ENCODE data around the gene TNIK. TPM values are rescaled to one million over a fixed set of nuclear protein-coding genes. Genes with fewer than 3 reads are reported as not detected.
"Not testable (repeated sequence)": the region's sequence is repeated elsewhere in the genome, so short reads cannot be mapped to it uniquely, and the experiment has no call there.

Gene TNIK
- polyA plus RNA-seq, 4 donors: 15.8 to 20.1 (median 17.4) TPM

- DNase-seq (ENCODE audit: low read depth in 4 of 4, low spot score in 2 of 4): not testable (repeated sequence)
Measured at GRCh38 chr3:171422855-171423254, 37.4 kb downstream of the TNIK start.

- no peak for DNase-seq (ENCODE audit: low read depth in 4 of 4, low spot score in 2 of 4)
Measured at GRCh38 chr3:171420667-171421066, 39.5 kb downstream of the TNIK start.

GRCh38 chr3:171419457-171419856, 40.7 kb downstream of the TNIK start:
- no peak for DNase-seq (ENCODE audit: low read depth in 4 of 4, low spot score in 2 of 4)

GRCh38 chr3:171417813-171418212, 42.4 kb downstream of the TNIK start:
- DNase-seq (ENCODE audit: low read depth in 4 of 4, low spot score in 2 of 4): no peak

- no peak for DNase-seq (ENCODE audit: low read depth in 4 of 4, low spot score in 2 of 4)
Measured at GRCh38 chr3:171417137-171417536, 43.1 kb downstream of the TNIK start.

- no peak for DNase-seq (ENCODE audit: low read depth in 4 of 4, low spot score in 2 of 4)
Measured at GRCh38 chr3:171416666-171417065, 43.5 kb downstream of the TNIK start.

- no peak for DNase-seq (ENCODE audit: low read depth in 4 of 4, low spot score in 2 of 4)
Measured at GRCh38 chr3:171416061-171416460, 44.1 kb downstream of the TNIK start.

GRCh38 chr3:171415070-171415469, 45.1 kb downstream of the TNIK start:
- DNase-seq (ENCODE audit: low read depth in 4 of 4, low spot score in 2 of 4): no peak

GRCh38 chr3:171412473-171412872, 47.7 kb downstream of the TNIK start:
- DNase-seq (ENCODE audit: low read depth in 4 of 4, low spot score in 2 of 4): no peak

GRCh38 chr3:171412054-171412453, 48.2 kb downstream of the TNIK start:
- no peak for DNase-seq (ENCODE audit: low read depth in 4 of 4, low spot score in 2 of 4)

- DNase-seq (ENCODE audit: low read depth in 4 of 4, low spot score in 2 of 4): no peak
Measured at GRCh38 chr3:171410186-171410585, 50.0 kb downstream of the TNIK start.

- DNase-seq (ENCODE audit: low read depth in 4 of 4, low spot score in 2 of 4): no peak
Measured at GRCh38 chr3:171407759-171408158, 52.4 kb downstream of the TNIK start.

GRCh38 chr3:171404376-171404967, 55.7 kb downstream of the TNIK start:
- DNase-seq (ENCODE audit: low read depth in 4 of 4, low spot score in 2 of 4): no peak

GRCh38 chr3:171402281-171402680, 57.9 kb downstream of the TNIK start:
- DNase-seq (ENCODE audit: low read depth in 4 of 4, low spot score in 2 of 4): no peak

GRCh38 chr3:171401432-171401831, 58.8 kb downstream of the TNIK start:
- DNase-seq (ENCODE audit: low read depth in 4 of 4, low spot score in 2 of 4): no peak

- DNase-seq (ENCODE audit: low read depth in 4 of 4, low spot score in 2 of 4): no peak
Measured at GRCh38 chr3:171399842-171400241, 60.4 kb downstream of the TNIK start.

GRCh38 chr3:171398343-171398742, 61.9 kb downstream of the TNIK start:
- no peak for DNase-seq (ENCODE audit: low read depth in 4 of 4, low spot score in 2 of 4)

- no peak for DNase-seq (ENCODE audit: low read depth in 4 of 4, low spot score in 2 of 4)
Measured at GRCh38 chr3:171397089-171397488, 63.1 kb downstream of the TNIK start.

GRCh38 chr3:171396048-171396447, 64.2 kb downstream of the TNIK start:
- no peak for DNase-seq (ENCODE audit: low read depth in 4 of 4, low spot score in 2 of 4)

- no peak for DNase-seq (ENCODE audit: low read depth in 4 of 4, low spot score in 2 of 4)
Measured at GRCh38 chr3:171393032-171393744, 67.0 kb downstream of the TNIK start.

GRCh38 chr3:171391432-171391831, 68.8 kb downstream of the TNIK start:
- no peak for DNase-seq (ENCODE audit: low read depth in 4 of 4, low spot score in 2 of 4)
